ENCODE results near the gene DLG2.

DNA sequence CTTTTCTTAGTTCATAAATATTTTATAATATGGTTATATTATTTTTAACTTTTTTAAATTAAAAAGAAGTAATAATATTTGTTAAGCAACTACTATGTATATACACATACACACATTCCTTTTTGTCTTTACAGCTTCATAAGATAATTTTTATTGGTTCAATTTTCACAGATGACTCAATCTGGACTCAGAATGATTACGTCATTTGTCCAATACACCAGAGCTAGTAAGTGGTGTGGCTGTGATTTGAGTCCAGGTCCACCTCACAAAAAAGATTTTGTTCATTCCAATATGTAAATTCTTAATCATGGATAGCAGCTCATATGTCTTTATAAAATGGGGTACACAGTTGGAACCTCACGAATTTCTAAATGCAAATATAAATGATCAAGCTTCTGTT is 1014.5 kb downstream of the DLG2 start:
- TF ChIP-seq BHLHE40 (IDR thresholded peaks at IDR 0.05; ENCODE audit: low read depth, low read length) (no peak), RAD21 (IDR thresholded peaks at IDR 0.05; ENCODE audit: low read length) (no peak), POLR2A (IDR thresholded peaks at IDR 0.05; ENCODE audit: low read depth, low read length) (no peak)

Data from IMR-90 (cell line).